IMR-90 (cell line): ENCODE results near the gene CES1. TPM values are rescaled to one million over a fixed set of nuclear protein-coding genes. Genes with fewer than 3 reads are reported as not detected.

Experiments
- ATAC-seq: fragments of 200-7000 bp; cut with Tn5 transposase; 2 replicates; pipeline ENCODE4 v1.9.1; 2020; ENCODE audit warnings: low read depth, mild to moderate bottlenecking, moderate library complexity
- BruUV-seq: library from RNA; stranded (reverse); fragments of 400-500 nt; replicated peaks from 2 replicates; lab custom pipeline; 2021; lab: Mats Ljungman, UMichigan
- CTCF ChIA-PET: fragments of 300-600 bp; formaldehyde crosslinking; extraction: SDS; loops from one replicate; lab custom pipeline; 2021; ENCODE audit warnings: antibody characterized with exemption; lab: Yijun Ruan, JAX
- POLR2A ChIA-PET: fragments of 300-600 bp; sonication (Branson Sonifier 250); formaldehyde crosslinking; loops from one replicate; lab custom pipeline; 2022; ENCODE audit warnings: antibody characterized with exemption; ENCODE audit not compliant: unreplicated experiment; lab: Charles Lee
- DNase-seq: peaks from one replicate; pipeline ENCODE4 v3.0.0; 2013
- H2AFZ ChIP-seq: replicated peaks from 2 replicates; pipeline ENCODE3; 2013; ENCODE audit warnings: low read length, mild to moderate bottlenecking; ENCODE audit not compliant: poor library complexity
- H2AK5ac ChIP-seq: 2 replicates; pipeline ENCODE4 v1.6.1; 2013; ENCODE audit warnings: low read depth, low read length, inconsistent platforms
- H2AK9ac ChIP-seq: replicated peaks from 2 replicates; pipeline ENCODE3; 2013; ENCODE audit warnings: mild to moderate bottlenecking, low read depth, low read length, moderate library complexity; ENCODE audit not compliant: poor library complexity
- H2BK120ac ChIP-seq: 2 replicates; pipeline ENCODE4 v1.6.1; 2013; ENCODE audit warnings: low read depth, low read length, inconsistent platforms
- H2BK15ac ChIP-seq: 3 replicates; pipeline ENCODE4 v1.6.1; 2013; ENCODE audit warnings: low read depth, low read length, inconsistent platforms
- H2BK20ac ChIP-seq: 2 replicates; pipeline ENCODE4 v1.6.1; 2013; ENCODE audit warnings: low read depth, mild to moderate bottlenecking, inconsistent platforms, low read length, moderate library complexity
- H2BK5ac ChIP-seq: 2 replicates; pipeline ENCODE4 v1.6.1; 2013; ENCODE audit warnings: mild to moderate bottlenecking, low read depth, low read length, inconsistent platforms; ENCODE audit not compliant: poor library complexity, severe bottlenecking
- H3K14ac ChIP-seq: replicated peaks from 2 replicates; pipeline ENCODE4 v1.6.1; 2013; ENCODE audit warnings: low read depth, low read length, inconsistent platforms
- H3K18ac ChIP-seq: 2 replicates; pipeline ENCODE4 v1.6.1; 2013; ENCODE audit warnings: low read depth, low read length, control low read depth
- H3K23ac ChIP-seq: 2 replicates; pipeline ENCODE4 v1.6.1; 2013; ENCODE audit warnings: low read depth, low read length, inconsistent platforms
- H3K27ac ChIP-seq: 2 replicates; pipeline ENCODE4 v1.5.1; 2013; ENCODE audit warnings: mild to moderate bottlenecking, control low read depth, low read length; ENCODE audit not compliant: insufficient read depth
- H3K27me3 ChIP-seq: 2 replicates; pipeline ENCODE4 v1.6.1; 2013; ENCODE audit warnings: low read length; ENCODE audit not compliant: control insufficient read depth, insufficient read depth
- H3K36me3 ChIP-seq: 2 replicates; pipeline ENCODE4 v1.6.1; 2013; ENCODE audit warnings: low read length, mixed read lengths; ENCODE audit not compliant: control insufficient read depth, insufficient read depth
- H3K4ac ChIP-seq: 2 replicates; pipeline ENCODE4 v1.6.1; 2013; ENCODE audit warnings: low read depth, low read length, inconsistent platforms
- H3K4me1 ChIP-seq: 2 replicates; pipeline ENCODE4 v1.6.1; 2013; ENCODE audit warnings: low read length, mixed read lengths; ENCODE audit not compliant: control insufficient read depth, insufficient read depth
- H3K4me2 ChIP-seq: 2 replicates; pipeline ENCODE4 v1.6.1; 2013; ENCODE audit warnings: low read depth, mild to moderate bottlenecking, control low read depth, low read length, moderate library complexity
- H3K4me3 ChIP-seq: 2 replicates; pipeline ENCODE4 v1.5.1; 2013; ENCODE audit warnings: low read depth, mild to moderate bottlenecking, control low read depth, low read length, moderate library complexity; ENCODE audit not compliant: insufficient read depth
- H3K56ac ChIP-seq: 2 replicates; pipeline ENCODE4 v1.6.1; 2013; ENCODE audit warnings: low read length, inconsistent platforms; ENCODE audit not compliant: insufficient read depth; ENCODE audit errors: extremely low read depth
- H3K79me1 ChIP-seq, 2 experiments: 2 replicates each; pipeline ENCODE4 v1.6.1; 2013; ENCODE audit warnings: low read length in 2 of 2, inconsistent platforms in 1 of 2, low read depth in 1 of 2
- H3K9ac ChIP-seq: 2 replicates; pipeline ENCODE4 v1.6.1; 2013; ENCODE audit warnings: low read depth, low read length, control low read depth
- H3K9me1 ChIP-seq: 2 replicates; pipeline ENCODE4 v1.6.1; 2013; ENCODE audit warnings: low read length, inconsistent platforms; ENCODE audit not compliant: insufficient read depth
- H3K9me3 ChIP-seq: 2 replicates; pipeline ENCODE4 v1.6.1; 2013; ENCODE audit warnings: low read length; ENCODE audit not compliant: control insufficient read depth, insufficient read depth
- H4K20me1 ChIP-seq: 2 replicates; pipeline ENCODE4 v1.6.1; 2013; ENCODE audit warnings: low read length, inconsistent platforms; ENCODE audit not compliant: insufficient read depth
- H4K5ac ChIP-seq: 2 replicates; pipeline ENCODE4 v1.6.1; 2013; ENCODE audit warnings: mild to moderate bottlenecking, low read depth, low read length, control low read depth
- H4K8ac ChIP-seq, 2 experiments: 2 replicates each; pipeline ENCODE4 v1.6.1; 2013; ENCODE audit warnings: low read depth in 2 of 2, low read length in 2 of 2, control low read depth in 1 of 2, inconsistent platforms in 1 of 2
- H4K91ac ChIP-seq: 2 replicates; pipeline ENCODE4 v1.6.1; 2013; ENCODE audit warnings: low read depth, low read length, inconsistent platforms; ENCODE audit not compliant: insufficient read depth
- BHLHE40 ChIP-seq: fragments of 150-350 bp; IDR thresholded peaks from 2 replicates; pipeline ENCODE4 v1.6.1; 2016; ENCODE audit warnings: mild to moderate bottlenecking, low read depth, low read length
- CEBPB ChIP-seq: IDR thresholded peaks from 2 replicates; pipeline ENCODE4 v1.6.1; 2012; ENCODE audit warnings: low read depth, low read length, improper control_type of control experiment
- CHD1 ChIP-seq: IDR thresholded peaks from 2 replicates; pipeline ENCODE4 v1.6.1; 2012; ENCODE audit warnings: low read depth, low read length, improper control_type of control experiment
- CTCF ChIP-seq: conservative IDR thresholded peaks from 2 replicates; pipeline ENCODE4 v1.5.1; 2012; ENCODE audit warnings: mild to moderate bottlenecking, low read depth, low read length, improper control_type of control experiment
- ELK1 ChIP-seq: fragments of 150-350 bp; IDR thresholded peaks from 2 replicates; pipeline ENCODE4 v1.6.1; 2016; ENCODE audit warnings: low read depth, mild to moderate bottlenecking, low read length, moderate library complexity, borderline replicate concordance
- FOS ChIP-seq: fragments of 150-350 bp; IDR thresholded peaks from 2 replicates; pipeline ENCODE4 v1.6.1; 2016; ENCODE audit warnings: low read depth, low read length
- MAFK ChIP-seq: IDR thresholded peaks from 2 replicates; pipeline ENCODE4 v1.6.1; 2012; ENCODE audit warnings: low read depth, low read length, improper control_type of control experiment
- MAZ ChIP-seq: IDR thresholded peaks from 2 replicates; pipeline ENCODE4 v1.6.1; 2012; ENCODE audit warnings: low read depth, mild to moderate bottlenecking, low read length, improper control_type of control experiment, moderate library complexity, borderline replicate concordance
- MXI1 ChIP-seq: IDR thresholded peaks from 2 replicates; pipeline ENCODE4 v1.6.1; 2012; ENCODE audit warnings: low read depth, mild to moderate bottlenecking, low read length, moderate library complexity, borderline replicate concordance
- NFE2L2 ChIP-seq: fragments of 150-350 bp; IDR thresholded peaks from 2 replicates; pipeline ENCODE4 v1.6.1; 2016; ENCODE audit warnings: low read depth, mild to moderate bottlenecking, low read length
- POLR2A ChIP-seq: IDR thresholded peaks from 2 replicates; pipeline ENCODE4 v1.6.1; 2012; ENCODE audit warnings: mild to moderate bottlenecking, low read depth, low read length
- RAD21 ChIP-seq: IDR thresholded peaks from 2 replicates; pipeline ENCODE4 v1.6.1; 2012; ENCODE audit warnings: low read length, improper control_type of control experiment
- RCOR1 ChIP-seq: IDR thresholded peaks from 2 replicates; pipeline ENCODE4 v1.6.1; 2012; ENCODE audit warnings: mild to moderate bottlenecking, low read length, improper control_type of control experiment; ENCODE audit not compliant: insufficient replicate concordance
- RFX5 ChIP-seq: IDR thresholded peaks from 2 replicates; pipeline ENCODE4 v1.8.0; 2012; ENCODE audit warnings: low read depth, mild to moderate bottlenecking, low read length, moderate library complexity
- SMC3 ChIP-seq: fragments of 150-350 bp; IDR thresholded peaks from 2 replicates; pipeline ENCODE4 v1.6.1; 2016; ENCODE audit warnings: low read depth, mild to moderate bottlenecking, antibody characterized with exemption, low read length, moderate library complexity
- WGBS, 2 experiments: methylation state at CpG; one replicate each; pipeline versions ENCODE4 v1.1.5 to v1.1.7; 2013; ENCODE audit warnings: missing lambda C conversion rate in 2 of 2; ENCODE audit not compliant: insufficient read length in 1 of 2; ENCODE audit errors: extremely low coverage in 2 of 2; 5-methylcytosine and 5-hydroxymethylcytosine counted together
- dilution Hi-C: fragments of 300-500 bp; cut with HindIII; formaldehyde crosslinking; loops from one replicate; pipeline ENCODE4 v1.14.3; 2018; ENCODE audit warnings: low sequenced_read_pairs; ENCODE audit not compliant: unreplicated experiment
- in situ Hi-C: fragments of 300-500 bp; cut with MboI; formaldehyde crosslinking; loops from 3 replicates; pipeline ENCODE4 v1.14.3; 2019; ENCODE audit warnings: low sequenced_read_pairs, inconsistent platforms, mixed read lengths
- intact Hi-C: fragments of 100-400 bp; cut with micrococcal nuclease; formaldehyde crosslinking; loops from 2 replicates; pipeline ENCODE4 v1.10.0; 2022
- polyA plus RNA-seq, 3 experiments: library from polyadenylated mRNA; depleted of rRNA; stranded (reverse); fragments of >200 nt; gene quantifications; 2 replicates each; pipeline ENCODE4 v1.2.3, GENCODE V29; 2012; ENCODE audit warnings: low replicate concordance in 1 of 3
- total RNA-seq: library from RNA; depleted of rRNA; stranded (reverse); fragments of >200 nt; gene quantifications from 2 replicates; pipeline ENCODE4 v1.2.3, GENCODE V29; 2012
- TF ChIP-seq, protein P1 (sequence below): fragments of 150-350 bp; IDR thresholded peaks from 2 replicates; pipeline ENCODE4 v1.6.1; 2017; ENCODE audit warnings: mild to moderate bottlenecking, antibody characterized with exemption, low read length, low read depth

The CES1 gene
- total and polyA plus RNA-seq, 2 of the 4 experiments (the other 2 are of a cell fraction) = 0.03 TPM; not detected in 1

GRCh38 chr16:55811811-55812210, 21.1 kb downstream of the CES1 start:
- intact Hi-C loops = no loop called here
- Histone ChIP-seq H4K91ac (no peak overlapping the region), H3K36me3 (no peaks in the 10 kb centered on the region)

More at GRCh38 chr16:55811811-55812210, 21.1 kb downstream of the CES1 start:
- Histone ChIP-seq H4K8ac (no peak overlapping the region), H2BK120ac (no peak overlapping the region), H3K18ac (no peak overlapping the region), H3K4me3 (no peak overlapping the region), H4K20me1 (no peaks in the 10 kb centered on the region), H3K79me1 (no peaks in the 10 kb centered on the region), H3K27ac (no peak overlapping the region), H2AK9ac (no peak overlapping the region), H3K4ac (no peak overlapping the region), H2BK5ac (no peak overlapping the region), H3K56ac (no peak overlapping the region), H3K9me1 (no peaks in the 10 kb centered on the region), H3K23ac (no peak overlapping the region), H2AK5ac (no peak overlapping the region), H3K9me3 (no peaks in the 10 kb centered on the region), H2BK15ac (no peak overlapping the region), H3K4me1 (no peaks in the 10 kb centered on the region), H3K27me3 (no peaks in the 10 kb centered on the region), H4K5ac (no peak overlapping the region), H3K14ac (no peak overlapping the region), H2AFZ (no peak overlapping the region), H3K4me2 (no peak overlapping the region), H3K9ac (no peak overlapping the region), H2BK20ac (no peak overlapping the region)
- ATAC-seq (no peak), DNase-seq (no peak)
- in situ Hi-C loops = no loop called here
- POLR2A ChIA-PET = no interaction called here
- no peak for TF ChIP-seq RFX5
- no peak for TF ChIP-seq RAD21
- TF ChIP-seq CEBPB = no peak
- TF ChIP-seq POLR2A = no peak
- no peak for TF ChIP-seq CHD1
- TF ChIP-seq SMC3 = no peak
- no peak for TF ChIP-seq MAFK
- no peak for TF ChIP-seq MXI1
- no peak for TF ChIP-seq CTCF
- TF ChIP-seq, protein P1, sequence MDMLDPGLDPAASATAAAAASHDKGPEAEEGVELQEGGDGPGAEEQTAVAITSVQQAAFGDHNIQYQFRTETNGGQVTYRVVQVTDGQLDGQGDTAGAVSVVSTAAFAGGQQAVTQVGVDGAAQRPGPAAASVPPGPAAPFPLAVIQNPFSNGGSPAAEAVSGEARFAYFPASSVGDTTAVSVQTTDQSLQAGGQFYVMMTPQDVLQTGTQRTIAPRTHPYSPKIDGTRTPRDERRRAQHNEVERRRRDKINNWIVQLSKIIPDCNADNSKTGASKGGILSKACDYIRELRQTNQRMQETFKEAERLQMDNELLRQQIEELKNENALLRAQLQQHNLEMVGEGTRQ = no peak
- no peak for TF ChIP-seq BHLHE40
- no peak for TF ChIP-seq ELK1
- TF ChIP-seq MAZ = no peak
- no peak for TF ChIP-seq NFE2L2
- no peak for TF ChIP-seq FOS
- no peak for TF ChIP-seq RCOR1
- WGBS, 2 experiments = no CpG with 5 or more reads among the region's 4 CpGs
- CTCF ChIA-PET = no interaction called here
- BruUV-seq = no TSS peak
- dilution Hi-C loops = no loop called here
